T-helper 1 cell (primary cell): ENCODE results near the gene AS3MT.
"Not testable (repeated sequence)": the region's sequence is repeated elsewhere in the genome, so short reads cannot be mapped to it uniquely, and the experiment has no call there.

Experiments used
- DNase-seq, 5 donors: peaks; one replicate each; pipeline ENCODE4 v3.0.0-alpha.2; 2012 to 2020

Gene AS3MT

DNA sequence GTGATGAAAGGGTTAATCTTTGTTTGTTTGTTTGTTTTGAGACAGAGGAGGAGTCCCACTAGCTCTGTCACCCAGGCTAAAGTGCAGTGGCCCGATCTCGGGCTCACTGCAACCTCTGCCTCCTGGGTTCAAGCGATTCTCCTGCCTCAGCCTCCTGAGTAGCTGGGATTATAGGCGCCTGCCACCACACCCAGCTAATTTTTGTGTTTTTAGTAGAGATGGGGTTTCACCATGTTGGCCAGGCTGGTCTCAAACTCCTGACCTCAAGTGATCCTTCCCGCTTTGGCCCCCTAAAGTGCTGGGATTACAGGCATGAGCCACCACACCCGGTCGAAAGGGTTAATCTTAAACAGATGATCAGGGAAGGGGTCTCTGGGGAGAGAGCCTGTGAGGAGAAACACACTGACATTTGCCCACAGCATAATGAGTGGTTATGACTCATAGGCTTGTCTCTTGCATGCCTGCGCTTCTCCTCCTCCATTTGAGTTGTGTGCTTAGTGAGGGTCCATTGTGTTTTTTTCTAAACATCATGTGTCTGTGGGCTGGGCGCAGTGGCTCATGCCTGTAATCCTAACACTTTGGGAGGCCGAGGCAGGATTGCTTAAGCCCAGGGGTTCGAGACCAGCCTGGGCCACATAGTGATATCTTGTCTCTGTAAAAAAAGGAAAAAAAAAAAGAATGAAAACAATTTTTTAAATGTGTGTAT is 13.4 kb upstream of the AS3MT start:
- not testable (repeated sequence) for DNase-seq

- no peak for DNase-seq
Measured at GRCh38 chr10:102856758-102857424, 12.4 kb upstream of the AS3MT start.

- DNase-seq, result no peak
Measured at GRCh38 chr10:102859911-102860310, 9.4 kb upstream of the AS3MT start.

GRCh38 chr10:102863660-102864059 is 5.6 kb upstream of the AS3MT start:
- DNase-seq, result no peak

DNA sequence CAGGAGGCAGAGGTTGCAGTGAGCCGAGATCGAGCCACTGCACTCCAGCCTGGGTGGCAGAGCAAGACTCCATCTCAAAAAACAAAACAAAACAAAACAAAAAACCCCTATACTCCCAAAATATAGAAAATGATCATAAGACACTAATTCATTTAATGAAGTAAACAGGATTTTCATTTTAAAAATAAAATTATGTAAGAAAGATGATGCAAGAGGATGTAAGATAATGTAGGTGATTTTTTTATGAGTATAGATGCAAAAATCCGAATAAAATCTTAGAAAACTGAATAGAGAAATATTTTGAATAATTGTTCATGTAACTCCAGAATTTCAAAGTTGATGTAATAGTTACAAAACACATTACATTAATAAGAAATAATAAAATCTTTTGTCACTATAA is 3.6 kb upstream of the AS3MT start:
- no peak for DNase-seq

DNA sequence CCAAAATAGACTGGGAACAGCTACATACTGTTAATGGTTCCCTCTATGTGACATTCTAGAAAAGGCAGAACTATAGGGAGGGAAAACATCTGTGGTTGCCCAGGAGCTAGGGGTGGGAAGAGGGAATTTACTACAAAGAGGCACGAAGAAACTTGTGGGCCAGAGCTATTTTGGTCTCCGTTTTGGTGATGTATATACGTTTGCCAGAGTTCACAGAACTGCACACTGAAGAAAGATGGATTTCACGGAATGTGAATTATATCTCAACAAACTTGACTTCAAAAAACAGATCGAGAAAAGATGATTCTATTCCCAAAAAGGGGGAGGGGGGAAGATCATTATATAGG is 386 bp upstream of the AS3MT start:
- no peak for DNase-seq

DNA sequence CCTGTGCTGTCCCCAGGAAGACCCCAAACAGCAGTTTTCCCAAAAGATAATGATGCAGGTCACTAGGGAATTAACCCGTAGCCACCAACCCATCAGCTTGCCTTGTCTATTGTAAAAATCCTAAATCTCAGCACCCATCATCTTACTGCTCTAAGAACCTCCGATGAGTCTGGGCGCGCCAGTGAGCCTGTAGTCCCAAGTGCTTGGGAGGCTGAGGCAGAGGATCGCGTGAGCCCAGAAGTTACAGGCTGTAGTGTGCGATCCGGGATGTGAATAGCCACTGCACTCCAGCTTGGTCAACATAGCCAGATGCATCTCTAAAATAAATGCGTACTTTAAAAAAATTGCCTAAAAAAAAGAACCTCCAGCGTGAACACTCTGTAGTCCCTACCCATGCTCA is 951 bp downstream of the AS3MT start:
- DNase-seq, result no peak

DNA sequence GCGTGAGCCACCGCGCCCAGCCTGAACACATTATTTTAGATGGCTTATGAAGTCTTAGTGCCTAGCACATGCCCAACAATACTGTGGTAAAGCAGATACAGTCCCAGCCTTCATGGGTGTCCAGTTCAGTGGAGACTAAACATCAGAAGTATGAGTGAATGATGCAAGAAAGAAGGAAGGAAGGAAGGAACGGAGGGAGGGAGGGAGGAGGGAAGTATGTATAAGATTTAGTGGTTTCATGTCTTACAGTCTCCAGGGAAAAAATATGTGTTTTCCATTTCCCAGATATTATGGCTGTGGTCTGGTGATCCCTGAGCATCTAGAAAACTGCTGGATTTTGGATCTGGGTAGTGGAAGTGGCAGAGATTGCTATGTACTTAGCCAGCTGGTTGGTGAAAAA is 2.9 kb downstream of the AS3MT start:
- no peak for DNase-seq

DNA sequence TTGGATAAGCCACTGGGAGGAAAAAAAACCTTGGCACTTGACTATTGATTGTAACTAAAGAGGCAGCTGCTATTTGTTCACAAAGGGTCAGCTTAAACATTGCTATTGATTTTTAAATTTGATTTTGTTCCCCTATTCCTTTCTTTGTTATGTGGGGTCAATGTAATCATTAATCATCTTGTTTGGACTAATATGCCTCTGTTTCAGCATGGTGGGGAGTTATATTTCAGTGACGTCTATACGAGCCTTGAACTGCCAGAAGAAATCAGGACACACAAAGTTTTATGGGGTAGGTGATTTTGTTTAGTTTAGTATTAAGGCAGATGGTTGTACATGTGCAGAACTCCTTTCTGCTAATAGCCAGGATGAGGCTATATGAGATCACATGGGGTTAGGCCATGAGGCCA is 7.5 kb downstream of the AS3MT start:
- DNase-seq, result no peak

GRCh38 chr10:102878629-102879028 is 9.4 kb downstream of the AS3MT start:
- DNase-seq, result no peak

DNA sequence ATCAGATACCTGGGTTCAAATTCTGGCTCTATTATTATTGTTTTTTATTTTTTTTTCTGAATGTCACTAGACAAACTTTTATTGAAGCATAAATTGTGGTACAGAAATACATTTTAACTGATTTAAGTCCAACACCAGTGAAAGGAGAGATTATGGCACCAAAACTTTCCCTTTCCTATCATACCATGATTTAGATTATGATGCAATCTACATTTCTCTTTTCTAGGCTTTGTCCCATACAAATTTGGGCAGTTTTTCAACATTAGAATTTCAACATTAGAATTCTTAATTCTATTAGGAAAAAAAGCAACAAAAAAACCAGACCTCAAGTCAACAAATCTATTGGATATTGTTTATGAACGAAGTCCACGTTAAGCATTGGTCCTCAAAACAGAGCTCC is 11.0 kb downstream of the AS3MT start:
- DNase-seq, result no peak

DNA sequence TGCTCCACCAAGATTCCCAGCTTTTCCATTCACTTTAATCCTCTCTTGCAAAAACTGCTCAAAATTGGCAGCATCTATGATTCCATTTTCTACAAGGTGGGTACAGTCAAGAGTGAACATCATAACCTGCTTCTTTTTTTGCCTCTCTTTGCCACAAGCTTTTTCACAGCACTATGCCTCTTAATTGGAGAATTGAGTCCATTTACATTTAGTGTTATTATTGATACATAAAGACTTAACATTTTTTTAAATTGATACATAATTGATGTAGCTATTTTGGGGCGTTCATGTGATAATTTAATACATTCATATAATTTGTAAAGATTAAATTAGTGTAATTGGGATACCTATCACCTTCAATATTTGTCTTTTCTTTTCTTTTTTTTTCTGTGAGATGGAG is 18.8 kb downstream of the AS3MT start:
- DNase-seq, result no peak

GRCh38 chr10:102894466-102895213 is 25.4 kb downstream of the AS3MT start:
- no peak for DNase-seq

DNA sequence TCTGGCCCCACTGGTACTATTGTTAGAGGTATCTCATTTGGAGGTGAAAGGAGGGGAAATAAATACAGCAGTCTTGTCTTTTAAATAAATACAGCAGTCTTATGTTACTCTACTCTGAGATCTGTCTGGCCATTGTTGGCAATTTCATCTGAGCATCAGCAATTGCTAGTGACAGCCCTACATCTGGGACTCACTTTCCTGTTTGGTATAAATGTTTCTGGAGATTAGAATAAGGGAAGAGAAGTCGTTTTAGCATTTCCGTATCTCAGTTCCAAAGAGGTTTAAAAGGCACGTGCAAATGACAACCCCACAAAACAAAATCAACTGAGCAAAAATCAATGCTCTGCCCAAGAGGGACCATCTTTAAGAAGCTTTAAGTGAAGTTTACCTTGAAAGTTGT is 30.7 kb downstream of the AS3MT start:
- DNase-seq, result no peak

GRCh38 chr10:102904346-102904745 is 35.1 kb downstream of the AS3MT start:
- no peak for DNase-seq

DNA sequence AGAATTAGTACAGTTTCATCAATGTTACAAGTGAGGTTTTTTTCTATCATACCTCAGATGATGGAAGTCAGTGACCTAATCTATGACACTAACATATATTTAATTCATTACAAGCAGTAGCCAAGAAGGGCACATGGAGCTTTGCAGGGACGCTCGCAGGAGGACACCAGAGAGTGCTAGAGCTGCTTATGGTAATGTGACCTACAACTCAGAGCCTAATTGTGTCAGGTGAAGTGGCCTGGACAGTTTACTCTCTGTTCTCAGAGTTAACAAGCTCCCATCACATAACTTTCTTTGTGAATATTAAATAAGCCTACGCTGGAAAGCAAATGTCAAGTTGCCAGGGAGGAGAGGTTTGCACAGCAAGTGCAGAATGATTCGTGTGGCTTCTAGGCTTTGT is 37.2 kb downstream of the AS3MT start:
- no peak for DNase-seq

DNA sequence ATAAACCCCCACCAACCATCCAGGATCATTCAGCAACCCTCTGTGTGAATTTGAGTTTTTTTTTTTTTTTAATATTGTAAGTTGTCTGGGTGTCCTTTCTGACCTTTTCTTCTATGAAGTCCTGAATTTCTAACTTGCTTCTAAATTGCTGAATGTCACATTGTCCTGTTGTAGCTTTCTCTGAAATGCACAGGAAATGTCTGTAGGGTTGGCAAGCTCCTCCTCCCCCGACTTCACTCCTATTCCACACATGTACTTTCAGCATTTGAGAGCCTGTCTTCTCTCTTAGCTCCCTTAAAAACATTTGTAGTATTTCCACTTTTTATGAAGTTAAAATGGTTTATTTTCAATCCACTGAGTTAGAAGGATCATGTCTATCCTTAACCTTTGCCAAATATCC is 45.5 kb downstream of the AS3MT start:
- DNase-seq, result peak in 1 of 5 donors; percentile 16

DNA sequence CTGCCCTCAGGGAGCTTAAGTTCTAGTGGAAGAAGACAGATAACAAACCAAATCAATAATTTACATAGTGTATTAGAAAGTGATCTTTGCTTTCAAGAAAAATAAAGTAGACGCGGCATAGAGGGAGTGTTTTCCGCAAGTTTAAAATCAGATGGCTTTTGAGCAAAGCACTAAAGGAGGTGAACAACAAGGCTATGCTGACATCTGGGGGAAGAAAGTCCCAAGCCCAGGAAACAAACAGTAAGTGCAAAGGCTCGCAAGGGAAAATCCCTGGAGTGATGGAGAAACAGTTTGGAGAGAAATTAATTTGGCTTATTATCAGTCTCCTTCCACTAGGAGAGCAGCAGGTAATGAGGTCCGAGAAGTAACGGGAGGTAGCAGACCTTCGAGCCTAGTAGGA is 46.9 kb downstream of the AS3MT start:
- no peak for DNase-seq

DNA sequence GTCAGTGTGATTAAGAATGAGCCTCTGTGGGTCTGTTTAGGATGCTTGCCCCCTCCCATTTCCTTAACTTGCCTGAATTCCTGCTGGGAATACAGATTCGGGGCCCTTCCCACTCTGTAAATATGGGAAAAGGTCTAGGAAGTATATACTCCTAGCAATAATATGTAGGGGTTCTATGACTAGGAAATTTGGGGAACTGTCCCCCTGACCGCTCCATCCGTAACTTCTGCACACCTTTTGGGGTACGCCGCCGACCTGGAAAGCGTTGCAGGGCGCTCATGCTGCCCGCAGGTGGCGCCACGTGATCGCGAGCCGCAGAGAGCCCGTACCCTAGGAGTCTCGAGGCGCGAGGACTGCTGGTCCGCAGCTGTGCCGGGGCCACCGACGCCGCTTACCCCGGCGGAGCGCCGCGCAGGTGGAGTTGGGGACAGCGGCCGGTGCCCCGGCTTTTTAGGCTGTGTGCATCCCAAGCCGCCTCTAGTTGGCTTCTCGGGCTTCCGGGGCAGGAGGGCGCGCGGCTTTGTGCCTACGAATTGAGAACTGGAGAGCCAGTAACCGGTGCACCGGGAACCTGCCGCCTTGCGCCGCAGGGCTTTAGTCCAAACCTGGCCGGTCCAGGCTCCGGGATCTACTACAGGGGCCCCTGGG is 48.2 kb downstream of the AS3MT start:
- peak; percentile 68 to 82 (median 76) for DNase-seq

DNA sequence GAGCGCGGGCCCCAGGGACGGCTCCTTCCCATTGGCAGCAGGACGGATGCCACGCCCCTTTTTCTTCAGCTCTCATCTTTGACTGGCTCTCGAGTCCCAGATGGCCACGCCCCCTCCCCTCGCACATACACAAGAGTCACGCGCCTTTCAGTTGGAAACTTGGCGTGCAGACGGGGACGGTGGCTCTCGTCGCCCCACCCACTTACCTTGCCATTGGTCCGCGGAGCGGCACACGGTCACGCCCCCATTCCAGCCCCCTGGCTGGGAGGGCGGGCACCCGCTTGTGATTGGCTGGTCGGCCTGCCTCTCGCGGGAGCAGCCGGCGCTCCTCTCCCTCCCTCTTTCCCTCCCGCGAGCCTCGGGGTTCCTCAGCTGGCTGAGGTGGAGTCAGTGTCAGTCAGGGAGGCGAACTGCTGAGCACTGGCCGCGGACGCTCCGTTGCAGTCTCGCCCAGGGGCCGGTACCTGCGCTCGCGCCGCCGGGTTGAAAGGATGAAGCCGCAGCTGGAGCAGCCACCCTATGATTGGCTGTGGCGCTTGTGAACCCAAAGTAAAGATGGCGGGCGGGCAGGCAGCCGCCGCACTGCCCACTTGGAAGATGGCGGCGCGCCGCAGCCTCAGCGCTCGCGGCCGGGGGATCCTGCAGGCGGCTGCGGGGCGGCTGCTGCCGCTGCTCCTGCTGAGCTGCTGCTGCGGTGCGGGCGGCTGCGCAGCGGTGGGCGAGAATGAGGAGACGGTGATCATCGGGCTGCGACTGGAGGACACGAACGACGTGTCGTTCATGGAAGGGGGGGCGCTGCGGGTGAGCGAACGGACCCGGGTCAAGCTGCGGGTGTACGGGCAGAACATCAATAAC is 48.9 kb downstream of the AS3MT start, which contains the start of gene CNNM2:
CNNM2 (plus strand) TSS at position 333 of the 855 bp plus-strand sequence; CDS start at position 520, 187 bp downstream.
- DNase-seq, result peak; percentile 100

GRCh38 chr10:102918817-102919245 is 49.6 kb downstream of the AS3MT start:
- peak in 3 of 5 donors; percentile 13 to 18 (median 17) for DNase-seq

GRCh38 chr10:102919246-102919959 is 50.1 kb downstream of the AS3MT start:
- DNase-seq, result peak in 2 of 5 donors; percentile 7 to 15
